ENCODE measurements around the gene SOST.

DNA sequence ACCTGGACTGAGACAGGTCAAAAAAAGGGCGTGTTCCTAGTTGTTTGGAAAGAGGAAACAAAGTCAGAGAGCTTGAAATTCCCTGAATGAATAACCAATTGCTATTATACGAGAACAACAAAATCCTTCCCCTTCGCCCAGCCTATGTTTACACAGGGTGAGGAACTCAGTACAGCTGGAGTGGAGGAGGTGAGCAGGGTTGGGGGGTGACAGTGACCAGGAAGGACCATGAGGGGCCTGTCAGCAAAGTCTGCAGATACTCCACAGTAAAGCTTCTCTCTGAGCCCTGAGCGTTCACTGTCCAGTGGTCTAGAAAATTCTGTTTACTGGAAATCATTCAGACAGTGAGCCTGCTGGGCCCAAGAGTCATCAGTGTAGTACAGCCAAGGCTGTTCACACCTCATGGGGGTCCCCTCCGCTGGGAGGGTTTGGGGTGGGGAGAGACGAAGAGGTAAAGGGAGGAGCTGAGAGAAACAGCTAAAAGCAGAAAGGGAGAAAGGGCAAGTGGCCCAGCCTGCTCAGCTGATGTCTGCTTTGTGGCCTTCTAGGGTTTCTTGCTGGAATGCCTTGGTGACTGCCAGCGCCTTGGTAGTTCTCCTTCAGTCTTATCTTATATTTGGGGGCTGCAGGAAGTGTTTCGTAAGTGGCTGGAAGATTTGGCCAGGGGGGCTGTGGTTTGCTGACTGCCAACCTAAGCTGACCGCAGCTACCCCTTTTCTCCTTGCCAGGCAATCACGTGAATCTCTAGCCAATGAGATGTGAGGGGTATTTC lies 14.5 kb upstream of the SOST start:
- TF ChIP-seq, protein P1, sequence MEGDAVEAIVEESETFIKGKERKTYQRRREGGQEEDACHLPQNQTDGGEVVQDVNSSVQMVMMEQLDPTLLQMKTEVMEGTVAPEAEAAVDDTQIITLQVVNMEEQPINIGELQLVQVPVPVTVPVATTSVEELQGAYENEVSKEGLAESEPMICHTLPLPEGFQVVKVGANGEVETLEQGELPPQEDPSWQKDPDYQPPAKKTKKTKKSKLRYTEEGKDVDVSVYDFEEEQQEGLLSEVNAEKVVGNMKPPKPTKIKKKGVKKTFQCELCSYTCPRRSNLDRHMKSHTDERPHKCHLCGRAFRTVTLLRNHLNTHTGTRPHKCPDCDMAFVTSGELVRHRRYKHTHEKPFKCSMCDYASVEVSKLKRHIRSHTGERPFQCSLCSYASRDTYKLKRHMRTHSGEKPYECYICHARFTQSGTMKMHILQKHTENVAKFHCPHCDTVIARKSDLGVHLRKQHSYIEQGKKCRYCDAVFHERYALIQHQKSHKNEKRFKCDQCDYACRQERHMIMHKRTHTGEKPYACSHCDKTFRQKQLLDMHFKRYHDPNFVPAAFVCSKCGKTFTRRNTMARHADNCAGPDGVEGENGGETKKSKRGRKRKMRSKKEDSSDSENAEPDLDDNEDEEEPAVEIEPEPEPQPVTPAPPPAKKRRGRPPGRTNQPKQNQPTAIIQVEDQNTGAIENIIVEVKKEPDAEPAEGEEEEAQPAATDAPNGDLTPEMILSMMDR (IDR thresholded peaks at IDR 0.05; ENCODE audit: poor library complexity, severe bottlenecking), result no peak
- TF ChIP-seq EZH2 (IDR thresholded peaks at IDR 0.05; ENCODE audit: borderline replicate concordance, insufficient read depth, low read length, poor library complexity, severe bottlenecking) (no peak), TAF1 (IDR thresholded peaks at IDR 0.05; ENCODE audit: low read depth) (no peak), POLR2AphosphoS5 (IDR thresholded peaks at IDR 0.05) (no peak), RAD21 (conservative IDR thresholded peaks at IDR 0.05) (no peak), MXI1 (conservative IDR thresholded peaks at IDR 0.05; ENCODE audit: poor library complexity, severe bottlenecking) (no peak), EP300 (conservative IDR thresholded peaks at IDR 0.05; ENCODE audit: poor library complexity, severe bottlenecking) (no peak)
- TF ChIP-seq, protein P2, sequence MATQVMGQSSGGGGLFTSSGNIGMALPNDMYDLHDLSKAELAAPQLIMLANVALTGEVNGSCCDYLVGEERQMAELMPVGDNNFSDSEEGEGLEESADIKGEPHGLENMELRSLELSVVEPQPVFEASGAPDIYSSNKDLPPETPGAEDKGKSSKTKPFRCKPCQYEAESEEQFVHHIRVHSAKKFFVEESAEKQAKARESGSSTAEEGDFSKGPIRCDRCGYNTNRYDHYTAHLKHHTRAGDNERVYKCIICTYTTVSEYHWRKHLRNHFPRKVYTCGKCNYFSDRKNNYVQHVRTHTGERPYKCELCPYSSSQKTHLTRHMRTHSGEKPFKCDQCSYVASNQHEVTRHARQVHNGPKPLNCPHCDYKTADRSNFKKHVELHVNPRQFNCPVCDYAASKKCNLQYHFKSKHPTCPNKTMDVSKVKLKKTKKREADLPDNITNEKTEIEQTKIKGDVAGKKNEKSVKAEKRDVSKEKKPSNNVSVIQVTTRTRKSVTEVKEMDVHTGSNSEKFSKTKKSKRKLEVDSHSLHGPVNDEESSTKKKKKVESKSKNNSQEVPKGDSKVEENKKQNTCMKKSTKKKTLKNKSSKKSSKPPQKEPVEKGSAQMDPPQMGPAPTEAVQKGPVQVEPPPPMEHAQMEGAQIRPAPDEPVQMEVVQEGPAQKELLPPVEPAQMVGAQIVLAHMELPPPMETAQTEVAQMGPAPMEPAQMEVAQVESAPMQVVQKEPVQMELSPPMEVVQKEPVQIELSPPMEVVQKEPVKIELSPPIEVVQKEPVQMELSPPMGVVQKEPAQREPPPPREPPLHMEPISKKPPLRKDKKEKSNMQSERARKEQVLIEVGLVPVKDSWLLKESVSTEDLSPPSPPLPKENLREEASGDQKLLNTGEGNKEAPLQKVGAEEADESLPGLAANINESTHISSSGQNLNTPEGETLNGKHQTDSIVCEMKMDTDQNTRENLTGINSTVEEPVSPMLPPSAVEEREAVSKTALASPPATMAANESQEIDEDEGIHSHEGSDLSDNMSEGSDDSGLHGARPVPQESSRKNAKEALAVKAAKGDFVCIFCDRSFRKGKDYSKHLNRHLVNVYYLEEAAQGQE (IDR thresholded peaks at IDR 0.05; ENCODE audit: borderline replicate concordance), result no peak

All from neural cell (in vitro differentiated cells).